HUES48 (cell line): Measurements from ENCODE around the gene CRYGB.
A peak's percentile ranks its signal among the peaks of the same experiment; 100 is the strongest.

Experiments used
- H3K27ac ChIP-seq: one replicate; pipeline ENCODE4 v1.7.0; 2013; ENCODE audit warnings: low read depth, low read length, inconsistent platforms
- H3K27me3 ChIP-seq: 2 replicates; pipeline ENCODE4 v1.6.1; 2013; ENCODE audit warnings: mild to moderate bottlenecking, low read length; ENCODE audit not compliant: control insufficient read depth, insufficient read depth
- H3K36me3 ChIP-seq: 2 replicates; pipeline ENCODE4 v1.6.1; 2013; ENCODE audit warnings: low read length; ENCODE audit not compliant: control insufficient read depth, insufficient read depth
- H3K4me1 ChIP-seq: 2 replicates; pipeline ENCODE4 v1.6.1; 2013; ENCODE audit warnings: mild to moderate bottlenecking, low read length; ENCODE audit not compliant: control insufficient read depth, insufficient read depth
- H3K4me3 ChIP-seq: 2 replicates; pipeline ENCODE4 v1.5.1; 2013; ENCODE audit warnings: mild to moderate bottlenecking, low read depth, low read length
- H3K9ac ChIP-seq: 2 replicates; pipeline ENCODE4 v1.6.1; 2013; ENCODE audit warnings: mild to moderate bottlenecking, low read depth, low read length, moderate library complexity
- H3K9me3 ChIP-seq: 2 replicates; pipeline ENCODE4 v1.6.1; 2013; ENCODE audit warnings: low read length; ENCODE audit not compliant: control insufficient read depth, insufficient read depth

Gene CRYGB, protein sequence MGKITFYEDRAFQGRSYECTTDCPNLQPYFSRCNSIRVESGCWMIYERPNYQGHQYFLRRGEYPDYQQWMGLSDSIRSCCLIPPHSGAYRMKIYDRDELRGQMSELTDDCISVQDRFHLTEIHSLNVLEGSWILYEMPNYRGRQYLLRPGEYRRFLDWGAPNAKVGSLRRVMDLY

DNA sequence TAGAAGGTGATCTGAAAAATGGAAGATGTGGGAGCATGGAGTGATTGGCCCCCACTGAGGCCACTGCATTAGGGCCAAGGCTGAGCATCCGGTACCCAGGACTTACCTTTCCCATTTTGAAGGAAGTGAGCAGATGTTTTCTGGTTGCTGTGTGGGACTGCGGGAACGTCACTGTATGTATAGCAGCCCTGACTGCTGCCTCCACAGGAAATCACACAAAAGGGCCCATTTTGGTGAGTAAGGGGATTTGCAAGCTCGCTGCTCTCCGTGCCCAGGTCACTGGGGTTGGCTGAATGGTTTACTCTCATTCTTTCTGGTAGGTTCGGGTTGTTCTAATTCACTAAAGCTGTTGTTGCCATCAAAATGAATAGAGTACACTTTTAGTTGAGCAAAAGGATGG lies at the start of gene CRYGB:
TSS of gene CRYGB (minus strand) at position 153 of the 400 bp plus-strand sequence. CDS start at position 115, 38 bp downstream.
- Histone ChIP-seq H3K27ac (no peak within 1 kb of the TSS), H3K9me3 (no peaks in the 10 kb centered on the region), H3K36me3 (no peaks in the 10 kb centered on the region), H3K4me3 (no peak within 1 kb of the TSS), H3K4me1 (peaks cover 12% of the 10 kb centered on the region; the same call in 1 of the 2 replicates), H3K27me3 (no peaks in the 10 kb centered on the region), H3K9ac (no peak within 1 kb of the TSS)

DNA sequence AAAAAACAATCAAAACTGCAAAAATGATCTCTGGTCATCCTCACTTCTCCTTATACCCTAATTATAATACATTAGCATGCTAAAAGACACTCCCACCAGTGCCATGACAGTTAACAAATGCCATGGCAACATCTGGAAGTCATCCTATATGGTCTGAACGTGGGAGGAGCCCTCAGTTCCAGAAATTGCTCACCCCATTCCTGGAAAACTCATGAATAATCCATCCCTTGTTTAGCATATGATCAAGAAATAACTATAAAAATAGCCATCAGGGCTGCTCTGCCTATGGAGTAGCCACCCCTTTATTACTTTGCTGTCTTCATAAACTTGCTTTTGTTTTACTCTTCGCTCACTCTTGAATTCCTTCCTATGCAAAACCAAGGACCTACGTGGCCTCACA lies 49.6 kb upstream of the CRYGB start:
- Histone ChIP-seq H3K27me3 (no peaks in the 10 kb centered on the region), H3K9me3 (no peaks in the 10 kb centered on the region), H3K27ac (no peak overlapping the region), H3K36me3 (no peaks in the 10 kb centered on the region), H3K9ac (no peak overlapping the region), H3K4me3 (no peak overlapping the region), H3K4me1 (no peaks in the 10 kb centered on the region)

DNA sequence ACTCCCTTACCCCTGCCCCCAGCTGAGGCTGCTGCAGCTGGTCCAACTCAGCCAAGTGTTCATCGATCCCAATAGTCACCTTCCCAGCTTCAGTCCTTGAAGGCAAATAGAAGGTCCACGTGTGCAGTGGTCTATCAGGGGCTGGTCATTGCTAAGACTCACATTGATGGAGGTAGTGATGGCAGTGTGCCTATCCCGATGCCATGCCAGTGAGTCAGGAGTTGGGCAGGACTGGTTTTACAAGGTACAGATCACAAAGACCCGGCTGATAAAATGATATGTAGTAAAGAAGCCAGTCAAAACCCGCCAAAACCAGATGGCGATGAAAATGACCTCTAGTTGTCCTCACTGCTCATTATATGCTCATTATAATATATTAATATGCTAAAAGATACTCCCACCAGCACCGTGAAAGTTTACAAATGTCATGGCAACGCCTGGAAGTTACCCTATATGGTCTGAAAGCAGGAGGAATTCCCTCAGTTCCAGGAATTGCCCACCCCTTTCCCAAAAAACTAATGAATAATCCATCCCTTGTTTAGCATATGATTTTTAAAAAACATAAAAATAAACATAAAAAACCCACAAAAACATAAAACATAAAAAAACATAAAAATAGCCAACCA lies 46.8 kb upstream of the CRYGB start:
- Histone ChIP-seq H3K9ac (no peak overlapping the region), H3K27me3 (no peaks in the 10 kb centered on the region), H3K36me3 (no peaks in the 10 kb centered on the region), H3K4me1 (peaks cover 12% of the 10 kb centered on the region), H3K27ac (no peak overlapping the region), H3K9me3 (no peaks in the 10 kb centered on the region), H3K4me3 (no peak overlapping the region)

DNA sequence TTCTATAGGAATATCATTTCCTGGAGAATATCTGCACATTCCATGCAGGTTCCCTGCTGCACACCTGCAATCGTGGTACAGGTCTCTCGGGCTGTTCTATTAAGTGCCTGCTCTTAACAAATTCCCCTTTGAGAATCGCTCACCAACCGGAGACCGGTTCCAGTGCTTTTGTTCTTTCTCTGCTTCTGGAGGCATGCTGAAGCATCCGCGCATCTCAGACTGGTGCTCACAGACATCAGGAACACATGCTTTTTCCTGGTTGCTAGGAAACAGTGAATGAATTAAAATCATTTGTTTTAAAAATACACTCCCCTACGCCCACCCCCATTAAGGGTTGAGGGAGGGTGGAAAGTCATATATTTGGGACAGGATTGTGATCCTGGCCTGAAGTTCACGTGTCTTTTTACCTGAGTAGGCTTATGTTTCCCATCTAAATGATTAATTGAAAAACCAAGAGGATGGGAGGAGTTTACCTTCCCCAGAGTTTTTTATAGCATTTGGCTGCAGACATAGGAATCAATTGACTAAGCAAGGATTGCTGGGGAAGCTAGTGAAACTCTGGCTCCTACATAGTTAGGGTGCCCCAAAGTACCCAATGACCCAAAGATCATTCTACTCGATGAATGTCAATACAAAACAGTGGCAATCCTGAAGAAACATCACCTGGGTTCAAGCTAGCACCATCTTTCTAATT lies 44.0 kb upstream of the CRYGB start, which contains the start of gene C2orf80:
TSS of gene C2orf80 (minus strand) at position 221 of the 694 bp plus-strand sequence. CDS start 3,044 bp downstream, outside the sequence.
- Histone ChIP-seq H3K9me3 (no peaks in the 10 kb centered on the region), H3K9ac (no peak within 1 kb of the TSS), H3K36me3 (no peaks in the 10 kb centered on the region), H3K27ac (no peak within 1 kb of the TSS), H3K4me1 (peaks cover 29% of the 10 kb centered on the region), H3K4me3 (no peak within 1 kb of the TSS), H3K27me3 (no peaks in the 10 kb centered on the region)

DNA sequence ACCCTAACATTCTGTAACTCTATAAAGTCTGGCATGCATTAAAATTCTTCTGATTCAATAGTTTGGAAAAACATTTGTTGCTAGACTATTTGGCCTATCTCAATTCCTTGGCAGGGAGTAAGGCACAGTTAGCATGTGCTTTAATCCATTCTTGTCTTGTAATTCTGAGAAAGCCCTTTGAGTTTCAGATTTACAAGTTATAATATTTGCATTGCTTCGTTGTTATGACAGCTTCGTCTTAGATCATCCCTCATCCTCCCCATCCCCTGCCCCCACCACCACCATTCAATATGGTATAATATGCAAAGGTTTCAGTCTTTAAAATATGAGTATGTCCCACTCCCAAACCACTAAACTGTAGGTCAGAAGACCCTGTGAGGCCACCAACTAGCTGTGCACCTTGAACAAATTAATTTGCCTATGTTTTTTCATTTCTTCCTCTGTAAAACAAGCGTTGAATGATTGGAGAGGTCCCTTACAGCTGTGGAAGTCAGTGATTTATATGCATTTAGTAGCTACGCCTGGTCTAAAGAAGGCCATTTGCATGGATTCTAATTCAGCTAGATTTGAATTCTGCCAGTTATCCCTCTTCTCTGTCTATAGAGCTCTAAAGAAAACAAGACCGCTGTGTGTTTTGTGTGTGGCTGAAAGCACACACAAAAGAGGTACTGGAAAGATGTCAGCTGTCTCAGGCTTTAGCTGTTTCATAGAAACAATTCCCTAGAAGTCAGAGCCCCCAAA lies 43.3 kb upstream of the CRYGB start:
- H3K9ac ChIP-seq = no peak overlapping the region
- H3K4me3 ChIP-seq = no peak overlapping the region
- H3K4me1 ChIP-seq = peaks cover 36% of the 10 kb centered on the region
- H3K9me3 ChIP-seq = no peaks in the 10 kb centered on the region
- H3K27ac ChIP-seq = no peak overlapping the region
- H3K27me3 ChIP-seq = no peaks in the 10 kb centered on the region
- H3K36me3 ChIP-seq = no peaks in the 10 kb centered on the region

DNA sequence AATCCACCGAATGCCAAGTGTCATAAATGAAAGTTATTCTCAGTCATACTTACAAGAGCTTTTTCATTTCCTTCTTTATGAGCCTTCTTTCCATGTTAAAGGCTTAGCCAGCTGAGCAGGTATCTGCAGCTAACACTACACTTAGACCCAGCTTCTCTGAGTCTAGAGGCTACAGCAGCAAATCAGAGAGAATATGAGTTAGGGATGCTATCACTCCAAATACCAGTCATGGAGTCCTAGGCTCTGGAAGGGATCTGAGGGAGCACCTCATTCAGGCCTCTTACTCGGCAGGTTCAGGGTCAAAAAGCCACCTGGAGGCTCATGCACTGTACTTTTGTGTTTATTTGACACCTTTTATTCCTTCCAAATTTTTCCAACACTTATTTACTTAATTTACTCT lies 40.9 kb upstream of the CRYGB start:
- Histone ChIP-seq H3K27ac (no peak overlapping the region), H3K4me1 (peaks cover 47% of the 10 kb centered on the region), H3K27me3 (no peaks in the 10 kb centered on the region), H3K36me3 (no peaks in the 10 kb centered on the region), H3K4me3 (no peak overlapping the region), H3K9ac (no peak overlapping the region), H3K9me3 (no peaks in the 10 kb centered on the region)

DNA sequence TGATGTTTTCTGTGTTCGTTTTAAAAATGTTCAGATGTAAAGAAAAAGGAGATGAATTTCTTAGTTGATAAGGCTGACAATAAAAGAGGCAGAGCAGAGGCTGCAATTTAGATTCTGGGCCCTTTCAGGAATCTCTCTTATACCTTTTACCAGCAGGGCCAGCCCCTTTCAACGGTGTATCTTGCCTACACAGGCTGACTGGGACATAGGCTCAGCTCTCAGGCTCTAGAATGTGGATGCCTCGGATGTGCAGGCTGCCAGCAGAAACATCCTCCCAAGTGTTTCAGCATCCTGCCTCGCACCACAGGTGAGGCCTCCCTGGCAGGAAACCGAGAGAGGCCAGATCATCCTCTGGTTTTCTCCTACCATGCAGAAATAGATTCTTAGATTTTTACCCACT lies 40.5 kb upstream of the CRYGB start:
- no peak overlapping the region for H3K4me3 ChIP-seq
- H3K9me3 ChIP-seq = no peaks in the 10 kb centered on the region
- no peak overlapping the region for H3K9ac ChIP-seq
- no peak overlapping the region for H3K27ac ChIP-seq
- H3K27me3 ChIP-seq = no peaks in the 10 kb centered on the region
- H3K4me1 ChIP-seq = peaks cover 47% of the 10 kb centered on the region
- H3K36me3 ChIP-seq = no peaks in the 10 kb centered on the region

DNA sequence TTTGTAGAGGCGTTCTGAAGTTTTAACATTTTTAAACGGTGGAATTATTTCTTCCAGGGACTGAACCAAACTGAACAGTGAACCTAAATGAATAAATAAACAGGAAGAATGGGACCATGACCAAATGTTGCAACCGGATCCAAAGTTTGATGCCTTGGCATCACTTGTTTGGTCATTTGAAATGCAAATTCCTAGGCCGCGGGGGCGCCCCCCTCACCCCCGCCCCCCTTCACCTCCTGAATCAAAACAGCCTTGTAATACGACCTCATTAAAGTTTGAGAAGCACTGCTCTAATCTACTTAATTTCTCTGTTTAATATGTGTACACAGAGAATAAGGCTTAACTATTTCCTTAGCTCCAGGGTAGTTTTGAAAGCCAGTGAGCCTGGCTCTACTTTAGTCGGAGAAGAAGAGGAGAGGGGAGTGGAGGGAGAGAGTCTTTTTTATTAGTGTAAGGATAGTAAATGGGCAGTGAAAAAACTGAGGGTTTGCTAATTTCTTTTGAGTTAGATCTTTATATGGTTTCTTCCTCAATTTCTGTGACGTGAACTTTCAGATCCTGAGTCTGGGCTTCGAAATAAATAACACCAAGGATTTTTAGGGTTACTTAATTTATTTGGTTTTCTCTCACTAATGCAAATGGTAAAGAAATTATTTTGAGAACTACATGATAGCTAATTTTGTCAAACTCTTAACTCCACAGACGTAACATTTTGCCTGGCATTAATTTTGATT lies 38.2 kb upstream of the CRYGB start:
- H3K27ac ChIP-seq = no peak overlapping the region
- H3K27me3 ChIP-seq = no peaks in the 10 kb centered on the region
- H3K4me1 ChIP-seq = peaks cover 41% of the 10 kb centered on the region
- H3K9me3 ChIP-seq = no peaks in the 10 kb centered on the region
- H3K9ac ChIP-seq = peak overlapping the region; percentile 8; the same call in 1 of the 2 replicates
- no peaks in the 10 kb centered on the region for H3K36me3 ChIP-seq
- peak overlapping the region; percentile 61 for H3K4me3 ChIP-seq

DNA sequence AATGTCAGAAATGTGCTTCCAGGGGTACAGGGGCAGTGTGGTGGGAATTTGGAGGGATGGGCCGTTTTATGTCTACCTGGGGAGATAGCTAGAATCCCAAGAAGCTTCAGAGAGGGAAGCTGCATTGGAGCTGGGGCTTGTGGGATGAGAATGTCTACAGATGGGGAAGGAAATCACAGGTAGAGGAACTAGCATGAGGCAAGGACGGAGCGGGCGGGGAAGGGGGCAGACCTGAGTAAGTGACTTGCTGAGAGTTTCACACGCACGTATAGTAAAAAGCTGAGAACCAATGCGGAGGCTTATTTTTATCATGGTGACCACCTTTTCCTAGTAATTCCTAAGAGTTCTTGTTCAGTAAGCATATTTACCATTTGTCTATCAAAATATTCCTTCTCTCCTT lies 37.6 kb upstream of the CRYGB start:
- H3K9ac ChIP-seq = peak overlapping the region; percentile 8; the same call in 1 of the 2 replicates
- peak overlapping the region; percentile 61 for H3K4me3 ChIP-seq
- H3K27me3 ChIP-seq = no peaks in the 10 kb centered on the region
- no peak overlapping the region for H3K27ac ChIP-seq
- H3K9me3 ChIP-seq = no peaks in the 10 kb centered on the region
- no peaks in the 10 kb centered on the region for H3K36me3 ChIP-seq
- peaks cover 42% of the 10 kb centered on the region for H3K4me1 ChIP-seq

DNA sequence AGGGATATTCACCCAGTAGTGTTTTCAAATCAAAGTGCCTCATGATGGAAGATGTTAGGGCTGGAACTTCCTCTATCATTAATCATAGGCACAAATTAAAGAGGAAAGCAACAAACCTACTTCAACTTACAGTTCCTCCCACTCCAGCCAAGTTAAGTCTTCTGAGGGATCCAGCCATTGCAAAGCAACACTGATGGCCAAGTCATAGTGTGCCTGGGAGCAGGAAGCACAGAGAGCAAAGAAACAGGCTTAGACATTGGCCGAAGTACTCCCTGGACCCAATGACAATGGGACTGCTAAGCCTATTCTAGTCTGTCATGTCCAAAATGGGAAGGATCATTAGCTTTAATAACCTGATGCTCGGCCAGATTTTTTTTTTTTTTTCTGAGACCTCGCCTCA lies 36.9 kb upstream of the CRYGB start:
- Histone ChIP-seq H3K27me3 (no peaks in the 10 kb centered on the region), H3K4me3 (no peak overlapping the region), H3K27ac (no peak overlapping the region)

More for the DNA sequence above, 36.9 kb upstream of the CRYGB start:
- Histone ChIP-seq H3K9ac (no peak overlapping the region), H3K4me1 (peaks cover 40% of the 10 kb centered on the region), H3K9me3 (no peaks in the 10 kb centered on the region), H3K36me3 (no peaks in the 10 kb centered on the region)
